ENCODE measurements around the gene TYMP. TPM values are rescaled to one million over a fixed set of nuclear protein-coding genes. Genes with fewer than 3 reads are reported as not detected.

Gene TYMP
- total RNA-seq, result 27.3 and 32.5 TPM in 2 replicates

GRCh38 chr22:50529897-50530579 lies at the start of gene TYMP:
TSS of gene TYMP (minus strand) at chr22:50530012. CDS start at chr22:50529709, 303 bp downstream.

GRCh38 chr22:50577987-50578775 lies 48.4 kb upstream of the TYMP start, which contains the start of gene CPT1B:
TSS of gene CPT1B (minus strand) at chr22:50578427. CDS start at chr22:50577915, 512 bp downstream.

GRCh38 chr22:50562523-50563412 lies 33.0 kb upstream of the TYMP start, which contains the start of gene SYCE3:
TSS of gene SYCE3 (minus strand) at chr22:50562919. CDS start at chr22:50556405, 6,514 bp downstream.

GRCh38 chr22:50545522-50546325 lies 15.9 kb upstream of the TYMP start, which contains the start of gene KLHDC7B:
TSS of gene KLHDC7B (plus strand) at chr22:50545899. CDS start at chr22:50546244, 345 bp downstream.

GRCh38 chr22:50525104-50525857 lies 4.5 kb downstream of the TYMP start, which contains the start of gene SCO2:
TSS of gene SCO2 (minus strand) at chr22:50525598. CDS start at chr22:50524411, 1,187 bp downstream.

GRCh38 chr22:50507991-50508884 lies 21.6 kb downstream of the TYMP start, which contains the start of gene NCAPH2:
TSS of gene NCAPH2 (plus strand) at chr22:50508224. CDS start at chr22:50508338, 114 bp downstream.

GRCh38 chr22:50507421-50507990 lies 22.3 kb downstream of the TYMP start, which contains the start of gene LMF2:
TSS of gene LMF2 (minus strand) at chr22:50507702. CDS start at chr22:50507675, 27 bp downstream.

GRCh38 chr22:50486561-50487289 lies 43.1 kb downstream of the TYMP start, which contains the start of gene MIOX:
TSS of gene MIOX (plus strand) at chr22:50486859. CDS start at chr22:50486898, 39 bp downstream.

GRCh38 chr22:50481440-50482106 lies 48.2 kb downstream of the TYMP start, which contains the start of gene ADM2:
TSS of gene ADM2 (plus strand) at chr22:50481543. CDS start at chr22:50481848, 305 bp downstream.

Other genes with a start within 250 kb of the TYMP start
- gene PLXNB2, start 222.4 kb downstream of the TYMP start, total RNA-seq, result 68.6 and 71.5 TPM in 2 replicates
- 3.0 and 3.4 TPM in 2 replicates for gene DENND6B, start 203.0 kb downstream of the TYMP start, total RNA-seq
- 39.8 and 41.1 TPM in 2 replicates for gene PPP6R2, start 186.7 kb downstream of the TYMP start, total RNA-seq
- 47.4 and 50.8 TPM in 2 replicates for gene SBF1, start 55.0 kb downstream of the TYMP start, total RNA-seq
- gene ADM2, start 48.5 kb downstream of the TYMP start, total RNA-seq, result 0.64 and 0.87 TPM in 2 replicates
- not detected in 2 replicates for gene MIOX, start 43.2 kb downstream of the TYMP start, total RNA-seq
- 78.3 and 88.4 TPM in 2 replicates for gene LMF2, start 22.3 kb downstream of the TYMP start, total RNA-seq
- 63.0 and 70.5 TPM in 2 replicates for gene NCAPH2, start 21.8 kb downstream of the TYMP start, total RNA-seq
- 3.7 and 13.6 TPM in 2 replicates for gene SCO2, start 4.4 kb downstream of the TYMP start, total RNA-seq
- gene KLHDC7B, start 15.9 kb upstream of the TYMP start, total RNA-seq, result not detected in 2 replicates
- gene SYCE3, start 32.9 kb upstream of the TYMP start, total RNA-seq, result not detected in 2 replicates
- 0.60 and 1.5 TPM in 2 replicates for gene CPT1B, start 48.4 kb upstream of the TYMP start, total RNA-seq
- gene CHKB, start 52.8 kb upstream of the TYMP start, total RNA-seq, result 25.7 and 26.6 TPM in 2 replicates
- 0.07 and 0.34 TPM in 2 replicates for gene MAPK8IP2, start 70.8 kb upstream of the TYMP start, total RNA-seq
- gene ARSA, start 98.1 kb upstream of the TYMP start, total RNA-seq, result 25.1 and 27.9 TPM in 2 replicates
- gene SHANK3, start 142.8 kb upstream of the TYMP start, total RNA-seq, result 27.8 and 32.5 TPM in 2 replicates
- 0.40 TPM in 1 of 2 replicates, not detected in the other for gene ACR, start 208.2 kb upstream of the TYMP start, total RNA-seq